ENCODE measurements around the gene EXOC6B.

EXOC6B gene

GRCh38 chr2:72261076-72261475 is 564.8 kb downstream of the EXOC6B start:
- no peak for DNase-seq

- DNase-seq: no peak
Measured at GRCh38 chr2:72255540-72255939, 570.3 kb downstream of the EXOC6B start.

GRCh38 chr2:72254831-72255451 is 570.9 kb downstream of the EXOC6B start:
- no peak for DNase-seq

GRCh38 chr2:72238311-72238710 is 587.5 kb downstream of the EXOC6B start:
- DNase-seq: no peak

GRCh38 chr2:72237549-72237948 is 588.3 kb downstream of the EXOC6B start:
- no peak for DNase-seq

GRCh38 chr2:72236445-72237067 is 589.3 kb downstream of the EXOC6B start:
- DNase-seq: no peak

GRCh38 chr2:72235497-72236415 is 590.1 kb downstream of the EXOC6B start:
- no peak for DNase-seq

GRCh38 chr2:72233211-72233610 is 592.6 kb downstream of the EXOC6B start:
- DNase-seq: no peak

GRCh38 chr2:72222829-72223564 is 602.8 kb downstream of the EXOC6B start:
- no peak for DNase-seq

GRCh38 chr2:72220170-72220569 is 605.7 kb downstream of the EXOC6B start:
- DNase-seq: no peak

GRCh38 chr2:72214429-72215143 is 611.2 kb downstream of the EXOC6B start:
- DNase-seq: no peak

GRCh38 chr2:72212486-72212855 is 613.4 kb downstream of the EXOC6B start:
- no peak for DNase-seq

GRCh38 chr2:72211777-72212485 is 613.9 kb downstream of the EXOC6B start:
- no peak for DNase-seq

- no peak for DNase-seq
Measured at GRCh38 chr2:72211350-72211749, 614.5 kb downstream of the EXOC6B start.

GRCh38 chr2:72210470-72210869 is 615.4 kb downstream of the EXOC6B start:
- DNase-seq: no peak

GRCh38 chr2:72208225-72208624 is 617.6 kb downstream of the EXOC6B start:
- no peak for DNase-seq

GRCh38 chr2:72207334-72207733 is 618.5 kb downstream of the EXOC6B start:
- DNase-seq: no peak

GRCh38 chr2:72205504-72205881 is 620.3 kb downstream of the EXOC6B start:
- DNase-seq: no peak

GRCh38 chr2:72204786-72205503 is 620.9 kb downstream of the EXOC6B start:
- no peak for DNase-seq

GRCh38 chr2:72204156-72204785 is 621.6 kb downstream of the EXOC6B start:
- no peak for DNase-seq
